GM12892 (cell line): ENCODE results near the gene SAP30.
A peak's percentile ranks its signal among the peaks of the same experiment; 100 is the strongest.

Source experiments
- DNase-seq: peaks from one replicate; pipeline ENCODE4 v3.0.0; 2011; ENCODE audit not compliant: insufficient read length
- FAIRE-seq: peaks from 2 replicates; lab custom pipeline; 2011; peaks lifted over from hg19 to GRCh38; lab: Jason Lieb, UNC
- POLR2A ChIP-seq: IDR thresholded peaks from 2 replicates; pipeline ENCODE4 v1.6.1; 2011; ENCODE audit warnings: low read depth, low read length, control low read depth
- POLR2AphosphoS5 ChIP-seq: IDR thresholded peaks from 2 replicates; pipeline ENCODE4 v1.6.1; 2011; ENCODE audit warnings: low read depth, low read length, control low read depth
- TAF1 ChIP-seq: IDR thresholded peaks from 2 replicates; pipeline ENCODE4 v1.6.1; 2011; ENCODE audit warnings: low read depth, mild to moderate bottlenecking, control low read depth, low read length, borderline replicate concordance

The SAP30 gene

GRCh38 chr4:173343832-173344397 is 26.8 kb upstream of the SAP30 start:
- DNase-seq (no peak), FAIRE-seq (no peak)
- TF ChIP-seq POLR2A (no peak), POLR2AphosphoS5 (no peak), TAF1 (no peak)

DNA sequence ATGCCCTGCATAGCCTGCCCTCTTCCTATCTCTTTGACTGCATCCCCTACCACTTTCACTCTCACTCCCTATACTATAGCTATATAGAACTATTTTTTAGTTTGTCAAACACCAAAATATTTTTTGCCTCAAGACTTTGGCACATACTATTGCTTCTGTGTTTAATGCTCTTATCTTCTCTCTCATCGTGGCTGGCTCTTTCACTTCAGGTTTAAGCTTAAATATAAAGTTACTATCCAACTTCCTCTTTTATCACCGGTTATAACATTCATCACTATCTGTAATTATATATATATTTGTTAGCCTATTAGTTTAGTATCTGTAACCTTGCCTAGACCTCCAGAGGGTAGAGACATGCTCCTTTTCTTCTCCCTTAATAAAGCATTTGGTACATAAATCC is 25.1 kb upstream of the SAP30 start:
- no peak for DNase-seq
- FAIRE-seq, result no peak
- TF ChIP-seq POLR2A (no peak), POLR2AphosphoS5 (no peak), TAF1 (no peak)

- DNase-seq (no peak), FAIRE-seq (no peak)
- TF ChIP-seq POLR2A, result no peak
- TF ChIP-seq POLR2AphosphoS5, result no peak
- TF ChIP-seq TAF1, result no peak
These were observed 24.7 kb upstream of the SAP30 start for GRCh38 chr4:173346074-173346473.

GRCh38 chr4:173347467-173347866 is 23.3 kb upstream of the SAP30 start:
- no peak for DNase-seq
- TF ChIP-seq POLR2AphosphoS5 (no peak), TAF1 (no peak), POLR2A (no peak)
- FAIRE-seq, result no peak

GRCh38 chr4:173357939-173358338 is 12.8 kb upstream of the SAP30 start:
- DNase-seq, result no peak
- no peak for FAIRE-seq
- TF ChIP-seq POLR2A (no peak), TAF1 (no peak), POLR2AphosphoS5 (no peak)

- FAIRE-seq (no peak), DNase-seq (no peak)
These were observed 10.1 kb upstream of the SAP30 start for GRCh38 chr4:173360587-173361221.

DNA sequence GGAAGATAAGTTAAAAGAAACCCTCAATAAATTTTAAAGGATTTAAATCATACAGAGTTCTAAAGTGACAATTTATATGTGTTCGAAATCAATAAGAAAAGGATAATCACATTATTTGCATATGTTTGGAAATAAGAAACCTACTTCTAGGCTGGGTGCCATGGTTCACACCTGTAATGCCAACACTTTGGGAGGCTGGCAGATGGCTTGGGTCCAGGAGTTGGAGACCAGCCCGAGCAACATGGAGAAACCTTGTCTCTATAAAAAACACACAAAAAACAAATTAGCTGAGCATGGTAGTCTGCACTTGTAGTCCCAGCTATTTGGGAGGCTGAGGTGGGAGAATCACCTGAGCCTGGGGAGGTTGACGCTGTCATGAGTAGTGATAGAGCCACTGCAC is 8.1 kb upstream of the SAP30 start:
- no peak for DNase-seq
- no peak for FAIRE-seq
- TF ChIP-seq TAF1, result no peak
- TF ChIP-seq POLR2AphosphoS5, result no peak
- TF ChIP-seq POLR2A, result no peak

More at GRCh38 chr4:173360587-173361221, 10.1 kb upstream of the SAP30 start:
- TF ChIP-seq TAF1 (no peak), POLR2A (no peak), POLR2AphosphoS5 (no peak)

GRCh38 chr4:173365359-173365996 is 5.3 kb upstream of the SAP30 start:
- DNase-seq, result no peak
- no peak for FAIRE-seq
- TF ChIP-seq POLR2AphosphoS5 (no peak), POLR2A (no peak), TAF1 (no peak)

GRCh38 chr4:173367285-173367684 is 3.5 kb upstream of the SAP30 start:
- DNase-seq (no peak), FAIRE-seq (peak; percentile 84)
- TF ChIP-seq POLR2AphosphoS5 (no peak), POLR2A (no peak), TAF1 (no peak)

GRCh38 chr4:173367946-173368345 is 2.8 kb upstream of the SAP30 start:
- TF ChIP-seq POLR2A (no peak), TAF1 (no peak), POLR2AphosphoS5 (no peak)
- DNase-seq (no peak), FAIRE-seq (peak; percentile 80)

GRCh38 chr4:173370130-173370476 is 651 bp upstream of the SAP30 start:
- no peak for FAIRE-seq
- DNase-seq, result no peak
- TF ChIP-seq POLR2AphosphoS5, result no peak
- TF ChIP-seq TAF1, result no peak
- no peak for TF ChIP-seq POLR2A
